Spleen (tissue), 7 donors: ENCODE results near the gene SUMF2.

Experiments used
- POLR2AphosphoS5 ChIP-seq, 3 donors: sonication (generic); formaldehyde crosslinking; IDR thresholded peaks; one replicate each; pipeline ENCODE4 v1.5.1; 2017; ENCODE audit warnings: antibody characterized with exemption in 3 of 3
- TF ChIP-seq, protein P1 (sequence below), 11 experiments: fragments of 200-600 bp in 7 of 11; fragments of 450-650 bp in 4 of 11; sonication (generic) in 4 of 11; IDR thresholded peaks in 8 of 11; conservative IDR thresholded peaks in 3 of 11; 1 replicate in 7 of 11; 2 replicates in 4 of 11; pipeline versions ENCODE4 v1.4.0 to v1.8.0; 2016 to 2021; ENCODE audit warnings: antibody characterized with exemption in 11 of 11, inconsistent platforms in 4 of 11, mild to moderate bottlenecking in 1 of 11
- donor health status: DM: no; HTN: no; CAD: no; lungs with moderate emphysema.
- donor health status: DM: no; HTN: no; CAD: no.
- donor health status: DM: no; HTN: no; CAD: no.

- TF ChIP-seq POLR2AphosphoS5 (IDR thresholded peaks at IDR 0.05): no peak
- TF ChIP-seq, protein P1, sequence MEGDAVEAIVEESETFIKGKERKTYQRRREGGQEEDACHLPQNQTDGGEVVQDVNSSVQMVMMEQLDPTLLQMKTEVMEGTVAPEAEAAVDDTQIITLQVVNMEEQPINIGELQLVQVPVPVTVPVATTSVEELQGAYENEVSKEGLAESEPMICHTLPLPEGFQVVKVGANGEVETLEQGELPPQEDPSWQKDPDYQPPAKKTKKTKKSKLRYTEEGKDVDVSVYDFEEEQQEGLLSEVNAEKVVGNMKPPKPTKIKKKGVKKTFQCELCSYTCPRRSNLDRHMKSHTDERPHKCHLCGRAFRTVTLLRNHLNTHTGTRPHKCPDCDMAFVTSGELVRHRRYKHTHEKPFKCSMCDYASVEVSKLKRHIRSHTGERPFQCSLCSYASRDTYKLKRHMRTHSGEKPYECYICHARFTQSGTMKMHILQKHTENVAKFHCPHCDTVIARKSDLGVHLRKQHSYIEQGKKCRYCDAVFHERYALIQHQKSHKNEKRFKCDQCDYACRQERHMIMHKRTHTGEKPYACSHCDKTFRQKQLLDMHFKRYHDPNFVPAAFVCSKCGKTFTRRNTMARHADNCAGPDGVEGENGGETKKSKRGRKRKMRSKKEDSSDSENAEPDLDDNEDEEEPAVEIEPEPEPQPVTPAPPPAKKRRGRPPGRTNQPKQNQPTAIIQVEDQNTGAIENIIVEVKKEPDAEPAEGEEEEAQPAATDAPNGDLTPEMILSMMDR (IDR thresholded peaks at IDR 0.05 in 8 of 11, conservative IDR thresholded peaks at IDR 0.05 in 3 of 11): no peak
Measured at GRCh38 chr7:56105508-56105907, 41.4 kb downstream of the SUMF2 start.
